ENCODE measurements around the gene ZMIZ1. TPM values are rescaled to one million over a fixed set of nuclear protein-coding genes. Genes with fewer than 3 reads are reported as not detected.
"Not testable (repeated sequence)": the region's sequence is repeated elsewhere in the genome, so short reads cannot be mapped to it uniquely, and the experiment has no call there.

The ZMIZ1 gene
- total RNA-seq, 1 donor from 2014 or later = 14.7 TPM

DNA sequence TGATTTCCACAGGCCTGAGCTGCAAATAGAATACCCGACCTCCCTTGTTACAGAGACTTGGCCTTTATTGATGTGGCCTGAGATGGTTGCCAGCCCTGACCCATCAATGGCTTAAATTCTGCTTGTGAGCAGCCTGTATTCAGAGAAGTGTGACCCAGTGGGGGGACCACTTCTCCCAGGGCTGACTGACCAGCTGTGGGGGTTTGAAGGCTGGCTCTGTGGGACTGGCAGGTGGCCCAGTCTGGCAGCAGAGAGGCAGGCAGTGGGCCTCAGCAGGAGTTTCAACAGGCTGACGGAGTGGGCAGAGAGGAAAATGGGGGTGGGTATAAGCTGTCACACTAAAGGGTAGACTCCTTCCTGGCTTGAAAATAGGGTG is 266.3 kb downstream of the ZMIZ1 start:
- DNase-seq (ENCODE audit: low read depth in 2 of 2) = no peak

GRCh38 chr10:79335470-79336235 is 266.9 kb downstream of the ZMIZ1 start:
- DNase-seq (ENCODE audit: low read depth in 2 of 2) = no peak

- no peak for DNase-seq (ENCODE audit: low read depth in 2 of 2)
Observed at GRCh38 chr10:79336276-79336675, 267.5 kb downstream of the ZMIZ1 start.

- no peak for DNase-seq (ENCODE audit: low read depth in 2 of 2)
Observed at GRCh38 chr10:79336739-79337138, 268.0 kb downstream of the ZMIZ1 start.

DNA sequence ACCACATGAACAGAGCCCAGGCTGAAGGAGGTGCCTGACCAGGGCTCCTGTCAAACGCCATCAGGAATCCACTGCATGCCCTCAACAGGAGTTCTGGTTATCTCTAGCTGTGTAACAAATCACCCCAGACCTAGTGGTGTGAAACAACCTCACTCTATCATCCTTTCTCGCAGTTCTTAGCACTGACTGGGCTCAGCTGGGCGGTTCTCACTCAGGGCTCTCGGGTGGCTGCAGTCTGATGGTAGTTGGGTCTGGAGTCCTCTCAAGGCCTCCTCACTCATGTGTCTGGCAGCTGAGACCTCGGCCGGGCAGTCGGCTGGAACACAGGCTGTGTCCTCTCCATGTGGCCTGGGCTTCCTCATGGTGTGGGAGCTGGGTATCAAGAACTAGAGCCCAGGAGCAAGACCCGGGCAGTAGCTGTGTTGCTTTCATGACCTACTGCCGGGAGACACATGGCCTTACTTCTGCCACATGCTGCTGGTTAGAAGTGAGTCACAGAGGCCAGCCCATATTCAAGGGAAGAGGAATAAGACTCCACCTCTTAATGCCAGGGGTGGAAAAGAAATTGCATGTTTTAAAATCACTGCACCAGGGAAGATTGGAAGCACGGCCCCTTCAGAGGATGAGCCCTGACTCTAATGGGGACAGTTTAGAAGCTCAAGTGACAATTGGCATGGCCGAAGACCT is 269.2 kb downstream of the ZMIZ1 start:
- not testable (repeated sequence) for DNase-seq (ENCODE audit: low read depth in 2 of 2)

DNA sequence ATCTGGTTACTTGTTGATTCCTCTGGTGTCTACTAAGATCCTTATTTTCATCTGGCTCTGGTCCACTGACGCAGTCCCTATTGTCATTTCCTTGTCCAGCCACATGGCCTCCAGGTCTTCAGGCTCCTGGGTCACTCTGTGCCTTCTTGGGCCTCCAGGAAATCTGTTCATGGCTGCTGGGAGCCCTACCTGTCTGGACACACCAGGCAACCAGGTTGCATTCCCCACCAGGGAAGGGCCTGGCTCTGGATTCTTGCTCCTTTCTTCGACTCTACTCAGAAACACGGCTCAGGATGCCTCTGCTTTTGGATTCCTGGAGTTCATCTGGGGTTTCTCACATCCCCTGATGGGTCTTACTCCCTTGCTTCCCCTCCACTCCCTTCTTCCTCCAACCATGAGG is 270.5 kb downstream of the ZMIZ1 start:
- DNase-seq (ENCODE audit: low read depth in 2 of 2) = no peak

DNA sequence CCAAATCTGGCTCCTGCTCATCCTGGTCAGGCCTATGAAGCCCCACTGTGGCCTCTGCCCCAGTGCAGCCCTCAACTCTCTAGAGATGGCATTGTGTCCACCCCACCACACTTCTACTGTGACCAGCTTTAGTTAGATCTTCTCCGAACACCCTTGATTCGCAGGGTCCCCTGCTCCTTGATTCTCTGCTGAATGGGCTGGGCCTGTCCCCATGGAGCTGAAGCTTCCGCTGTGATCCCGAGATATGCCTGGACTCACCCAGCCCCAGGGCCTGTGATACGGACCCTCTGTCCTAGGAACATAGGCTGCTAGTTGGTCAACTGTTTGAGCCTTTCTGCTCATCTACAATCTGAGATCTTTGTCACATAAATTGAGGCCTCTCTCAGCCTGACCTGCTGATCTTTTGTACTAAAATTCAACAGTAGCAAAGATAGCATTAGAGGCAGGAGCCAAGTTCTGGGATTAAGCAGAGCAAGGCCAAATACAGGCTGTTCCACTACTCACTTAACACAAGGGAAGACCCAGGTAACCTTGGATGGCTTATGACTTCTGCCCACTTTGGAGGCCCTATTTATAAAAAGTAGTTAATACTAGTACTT is 272.0 kb downstream of the ZMIZ1 start:
- no peak for DNase-seq (ENCODE audit: low read depth in 2 of 2)

GRCh38 chr10:79342295-79342761 is 273.6 kb downstream of the ZMIZ1 start:
- DNase-seq (ENCODE audit: low read depth in 2 of 2) = no peak

- DNase-seq (ENCODE audit: low read depth in 2 of 2) = no peak
Observed at GRCh38 chr10:79342811-79343561, 274.2 kb downstream of the ZMIZ1 start.

- DNase-seq (ENCODE audit: low read depth in 2 of 2) = no peak
Observed at GRCh38 chr10:79344502-79345195, 275.9 kb downstream of the ZMIZ1 start.

- DNase-seq (ENCODE audit: low read depth in 2 of 2) = no peak
Observed at GRCh38 chr10:79345241-79346011, 276.7 kb downstream of the ZMIZ1 start.

- DNase-seq (ENCODE audit: low read depth in 2 of 2) = no peak
Observed at GRCh38 chr10:79346012-79346340, 277.2 kb downstream of the ZMIZ1 start.

GRCh38 chr10:79346388-79347225 is 277.8 kb downstream of the ZMIZ1 start:
- no peak for DNase-seq (ENCODE audit: low read depth in 2 of 2)

GRCh38 chr10:79347226-79347893 is 278.6 kb downstream of the ZMIZ1 start, which contains the start of gene PPIF:
PPIF (plus strand) TSS chr10:79347469; CDS start chr10:79347549, 80 bp downstream.
- DNase-seq (ENCODE audit: low read depth in 2 of 2) = peak; percentile 93 to 95

GRCh38 chr10:79347894-79348639 is 279.3 kb downstream of the ZMIZ1 start:
- peak; percentile 64 to 77 for DNase-seq (ENCODE audit: low read depth in 2 of 2)

DNA sequence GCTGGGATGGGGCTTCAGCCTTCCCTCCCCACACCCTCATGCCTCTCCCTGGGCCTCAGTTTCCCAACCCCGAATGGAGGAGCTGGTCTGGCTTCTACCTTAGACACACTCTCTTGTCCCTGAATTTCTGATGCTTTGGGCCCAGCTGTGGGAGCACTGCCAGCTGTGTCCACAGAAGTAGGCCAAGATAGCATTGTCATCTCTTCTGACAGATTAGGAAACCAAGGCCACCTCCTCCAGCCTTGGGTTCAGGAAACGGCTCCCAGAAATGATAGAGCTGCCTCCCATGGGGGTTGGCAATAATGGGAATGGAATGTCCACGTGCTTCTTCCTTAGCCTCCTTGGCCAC is 279.8 kb downstream of the ZMIZ1 start:
- DNase-seq (ENCODE audit: low read depth in 2 of 2) = no peak

GRCh38 chr10:79349072-79349491 is 280.3 kb downstream of the ZMIZ1 start:
- DNase-seq (ENCODE audit: low read depth in 2 of 2) = no peak

DNA sequence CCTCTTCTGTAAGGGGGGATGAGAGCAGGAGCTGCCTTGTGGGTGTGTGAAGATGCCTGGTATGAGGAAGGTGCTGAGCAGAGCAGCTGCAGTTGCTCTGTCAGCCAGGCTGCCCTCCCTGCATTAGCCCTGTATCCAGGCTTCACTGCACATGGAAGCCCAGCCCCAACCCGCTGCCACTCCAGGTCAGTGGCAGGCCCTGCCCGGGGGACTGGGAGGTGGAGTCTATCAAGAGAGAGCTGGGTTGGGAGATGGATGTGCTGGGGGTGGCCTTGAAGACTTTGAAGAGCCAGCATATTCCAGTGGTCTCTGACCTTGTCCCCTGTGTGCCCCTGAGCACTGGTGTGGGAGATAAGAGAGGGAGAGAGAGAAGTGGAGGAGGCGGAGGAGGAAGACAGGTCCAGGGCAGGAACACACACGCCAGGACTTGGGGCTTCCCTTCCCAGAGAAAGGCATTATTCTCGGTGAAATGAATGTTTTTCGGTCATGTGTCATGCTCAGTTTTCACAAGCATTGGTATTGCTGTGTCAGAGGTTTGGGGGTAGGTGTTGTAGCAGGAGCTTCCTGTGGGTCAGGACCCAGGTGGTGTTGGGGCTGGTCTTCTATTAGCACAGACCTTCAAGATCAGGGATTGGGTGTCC is 281.1 kb downstream of the ZMIZ1 start:
- DNase-seq (ENCODE audit: low read depth in 2 of 2) = no peak

All from lung microvascular endothelial cell (primary cell).